ENCODE data around the gene PCIF1.
"Not testable (repeated sequence)": the region's sequence is repeated elsewhere in the genome, so short reads cannot be mapped to it uniquely, and the experiment has no call there.

The PCIF1 gene

DNA sequence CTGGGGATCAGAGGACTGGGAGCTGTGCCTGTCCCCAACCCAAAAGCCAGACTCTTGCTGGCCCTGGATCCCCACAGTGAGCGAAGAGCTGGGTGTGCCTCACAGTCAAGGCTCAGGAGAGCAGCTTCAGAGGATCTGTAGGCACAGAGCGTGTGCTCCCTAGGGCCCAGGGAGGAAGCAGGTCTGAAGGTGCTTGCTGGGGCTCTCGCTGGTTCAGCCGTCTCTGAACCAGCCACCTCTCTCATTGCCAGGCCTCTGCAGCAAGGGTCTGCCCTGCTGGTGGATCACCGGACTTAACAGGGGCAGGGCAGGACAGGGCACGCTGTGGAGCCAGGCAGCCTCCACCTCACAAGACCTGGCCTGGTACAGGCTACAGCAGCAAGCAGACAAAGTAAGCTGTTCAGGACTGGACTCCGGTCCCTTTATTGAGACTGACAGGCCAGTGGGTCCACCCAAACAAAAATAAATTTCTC is 13.8 kb downstream of the PCIF1 start:
- DNase-seq: no peak

DNA sequence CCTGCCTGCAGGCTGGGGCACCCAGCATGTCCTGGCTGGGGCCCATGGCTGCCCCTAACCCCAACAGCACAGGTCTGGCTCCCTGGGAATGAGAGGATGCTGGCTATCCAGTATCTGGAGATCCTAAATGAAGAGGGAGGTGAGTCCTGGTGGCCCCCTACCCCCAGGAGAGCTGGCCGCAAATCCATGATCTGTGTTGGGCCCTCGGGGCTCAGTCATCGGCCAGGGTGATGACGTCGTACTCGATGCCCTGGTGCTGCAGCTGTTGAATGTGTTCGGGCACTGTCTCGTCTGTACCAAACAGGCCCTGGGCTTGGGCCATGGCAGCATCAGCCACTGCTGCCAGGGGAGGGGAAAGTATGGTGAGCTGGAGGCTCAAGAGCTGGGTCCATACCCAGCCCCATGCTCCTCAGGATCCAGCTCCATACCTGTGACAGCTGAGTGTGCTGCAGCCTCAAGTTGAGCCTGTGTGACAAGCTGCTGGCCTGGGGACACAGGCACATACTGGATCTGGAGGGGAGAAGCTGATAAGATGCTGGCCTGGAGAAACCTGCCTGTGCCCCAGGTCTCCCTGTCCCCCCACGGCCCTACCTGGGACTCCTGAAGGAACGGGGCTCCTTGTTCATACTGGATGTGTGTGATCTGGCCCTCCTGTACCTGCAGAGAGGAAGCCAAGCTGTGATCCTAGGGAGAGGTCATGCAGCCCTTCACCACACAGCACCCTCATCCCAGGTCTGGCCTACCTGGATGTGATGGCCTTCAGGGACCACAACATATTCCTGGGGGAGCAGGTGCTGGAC is 14.5 kb downstream of the PCIF1 start:
- no peak for DNase-seq

DNA sequence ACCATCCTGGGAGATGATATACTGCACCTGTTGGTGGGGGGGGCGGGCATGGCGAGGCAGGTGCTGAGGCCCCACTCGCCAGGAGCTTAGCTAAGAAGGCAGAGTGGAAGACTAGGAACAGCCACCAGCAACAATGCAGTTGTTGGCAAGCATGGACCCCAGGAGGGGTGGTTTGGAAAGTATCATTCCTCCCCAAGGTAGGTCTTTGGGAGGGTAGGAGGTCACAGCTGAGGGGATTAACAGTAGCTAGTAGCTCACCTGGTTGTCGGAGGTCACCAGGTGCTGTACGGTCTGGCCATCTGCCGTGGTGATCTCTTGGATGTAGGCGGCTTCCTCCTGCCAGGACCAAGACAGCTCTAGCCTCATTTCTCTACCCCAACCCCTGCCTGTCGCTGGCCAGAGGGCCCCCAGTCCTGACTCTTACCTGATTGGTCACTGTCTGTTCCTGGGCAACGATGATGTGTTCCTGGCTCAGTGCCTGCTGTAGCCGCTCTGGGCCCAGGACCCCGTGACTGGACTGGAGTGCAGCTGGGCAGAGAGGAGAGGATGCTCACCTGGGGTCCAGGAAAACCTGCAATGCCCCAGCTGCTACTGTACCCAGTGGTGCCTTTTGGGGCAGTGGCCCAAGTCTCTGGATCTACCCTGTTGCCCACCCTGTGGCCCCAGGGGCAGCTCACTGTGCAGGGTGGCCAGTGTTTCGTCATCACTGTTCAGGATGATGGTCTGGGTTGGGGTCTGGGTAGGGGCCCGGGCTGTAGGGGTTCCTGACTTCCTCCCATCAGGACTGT is 15.3 kb downstream of the PCIF1 start:
- no peak for DNase-seq

DNA sequence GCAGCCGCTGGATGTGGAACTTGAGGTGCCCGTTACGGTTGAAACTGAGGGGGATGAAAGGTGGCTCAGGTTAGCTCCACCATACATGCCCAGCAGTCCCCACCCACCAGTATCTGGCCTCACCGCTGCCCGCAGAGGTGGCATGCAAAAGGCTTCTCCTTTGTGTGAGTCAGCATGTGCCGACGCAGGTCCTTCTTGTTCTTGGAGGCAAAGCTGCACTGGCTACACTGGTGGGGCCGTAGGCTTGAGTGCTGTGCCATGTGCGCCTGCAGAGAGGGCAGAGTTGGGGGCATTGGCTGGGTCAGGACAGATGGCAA is 15.8 kb downstream of the PCIF1 start:
- DNase-seq: no peak

DNA sequence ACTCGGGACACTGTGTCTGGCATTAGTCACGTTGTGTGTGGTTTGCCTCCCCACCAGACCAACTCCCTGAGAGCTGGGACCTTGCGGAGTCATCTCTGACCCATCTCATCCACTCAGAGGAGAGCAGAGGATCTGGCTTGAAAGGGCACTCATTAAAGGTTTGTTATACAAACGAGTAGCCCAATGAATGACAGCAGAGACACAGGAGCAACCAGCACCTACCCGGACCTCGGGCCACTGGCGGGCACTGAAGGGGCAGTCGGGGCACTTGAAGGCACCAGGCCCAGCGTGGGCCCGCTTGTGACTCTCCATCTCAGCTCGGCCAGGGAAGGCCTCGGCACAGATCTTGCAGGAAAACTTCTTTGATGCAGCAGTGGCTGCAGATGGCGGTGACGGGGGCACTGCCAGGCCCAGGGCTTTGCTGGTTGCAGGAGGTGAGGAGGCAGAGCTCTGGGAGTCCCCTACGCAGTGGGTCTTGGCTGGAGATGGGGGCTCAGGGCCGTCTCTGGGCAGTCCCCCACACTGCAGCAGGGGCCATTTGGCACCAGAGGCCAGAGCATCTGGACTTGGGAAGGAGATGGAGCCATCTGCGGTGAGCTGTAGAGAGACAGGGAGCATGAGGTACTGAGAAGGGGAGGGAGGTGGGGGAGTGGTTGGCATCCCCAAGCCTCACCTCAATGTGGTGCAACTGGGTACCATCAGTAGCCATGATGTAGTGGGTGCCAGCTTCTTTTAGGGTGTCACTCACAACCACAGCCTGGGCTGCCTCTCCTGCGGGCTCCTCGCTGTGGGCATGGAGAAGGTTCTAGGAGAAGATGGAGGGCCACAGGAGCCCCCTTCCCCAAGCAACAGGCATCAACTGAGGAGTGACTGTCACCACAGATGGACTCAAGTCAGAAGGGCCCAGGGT is 17.7 kb downstream of the PCIF1 start:
- DNase-seq: no peak

DNA sequence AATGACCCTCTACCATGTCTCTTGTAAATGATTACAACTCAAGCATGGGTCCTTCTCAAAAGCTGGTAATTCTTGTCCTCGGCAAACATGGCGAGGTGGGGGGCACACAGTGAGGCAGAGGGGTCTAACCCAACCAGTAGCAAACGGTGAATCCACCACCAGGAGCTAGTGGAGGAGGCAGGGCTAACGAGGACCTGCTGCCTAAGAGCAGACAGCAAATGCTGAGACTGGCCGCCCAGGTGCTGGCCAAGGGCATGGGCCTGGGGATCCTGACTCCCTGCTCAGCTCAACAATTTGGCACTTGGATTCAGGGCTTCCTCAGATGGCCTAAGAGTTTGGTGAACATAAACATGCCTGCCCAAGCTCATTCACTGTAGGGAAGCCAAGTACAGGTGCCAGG is 18.4 kb downstream of the PCIF1 start:
- DNase-seq: no peak

DNA sequence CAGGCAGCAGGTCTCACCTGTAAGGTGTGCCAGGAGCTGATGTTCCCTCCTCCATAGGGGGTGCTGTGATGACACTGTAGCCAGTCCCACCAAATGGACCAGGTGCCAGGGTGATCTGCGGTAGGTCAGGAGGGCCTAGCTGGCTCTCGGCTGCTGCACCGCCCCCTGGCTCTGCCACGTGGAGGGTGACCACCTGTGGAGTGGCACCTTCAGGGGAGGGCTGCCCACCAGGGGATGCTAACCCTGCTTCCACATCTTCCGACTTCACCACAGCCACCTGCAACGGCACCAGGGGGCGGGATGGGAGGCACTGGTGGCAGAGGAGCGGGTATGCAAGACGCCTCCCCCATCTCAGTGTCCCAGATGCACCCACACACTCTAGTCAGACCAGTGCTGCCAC is 19.2 kb downstream of the PCIF1 start:
- no peak for DNase-seq

DNA sequence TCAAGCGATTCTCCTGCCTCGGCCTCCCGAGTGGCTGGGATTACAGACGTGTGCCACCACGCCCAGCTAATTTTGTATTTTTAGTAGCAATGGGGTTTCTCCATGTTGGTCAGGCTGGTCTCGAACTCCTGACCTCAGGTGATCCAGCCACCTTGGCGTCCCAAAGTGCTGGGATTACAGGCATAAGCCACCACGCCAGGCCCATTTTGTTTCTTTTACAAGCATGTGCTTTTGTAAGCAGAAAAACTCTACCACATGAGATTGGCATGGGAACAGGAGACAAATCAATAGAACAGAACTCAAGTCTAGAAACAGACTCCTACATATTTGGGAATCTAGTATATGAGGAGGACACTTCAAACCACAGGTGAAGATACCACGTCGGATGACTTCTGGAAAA is 21.8 kb downstream of the PCIF1 start:
- not testable (repeated sequence) for DNase-seq

DNA sequence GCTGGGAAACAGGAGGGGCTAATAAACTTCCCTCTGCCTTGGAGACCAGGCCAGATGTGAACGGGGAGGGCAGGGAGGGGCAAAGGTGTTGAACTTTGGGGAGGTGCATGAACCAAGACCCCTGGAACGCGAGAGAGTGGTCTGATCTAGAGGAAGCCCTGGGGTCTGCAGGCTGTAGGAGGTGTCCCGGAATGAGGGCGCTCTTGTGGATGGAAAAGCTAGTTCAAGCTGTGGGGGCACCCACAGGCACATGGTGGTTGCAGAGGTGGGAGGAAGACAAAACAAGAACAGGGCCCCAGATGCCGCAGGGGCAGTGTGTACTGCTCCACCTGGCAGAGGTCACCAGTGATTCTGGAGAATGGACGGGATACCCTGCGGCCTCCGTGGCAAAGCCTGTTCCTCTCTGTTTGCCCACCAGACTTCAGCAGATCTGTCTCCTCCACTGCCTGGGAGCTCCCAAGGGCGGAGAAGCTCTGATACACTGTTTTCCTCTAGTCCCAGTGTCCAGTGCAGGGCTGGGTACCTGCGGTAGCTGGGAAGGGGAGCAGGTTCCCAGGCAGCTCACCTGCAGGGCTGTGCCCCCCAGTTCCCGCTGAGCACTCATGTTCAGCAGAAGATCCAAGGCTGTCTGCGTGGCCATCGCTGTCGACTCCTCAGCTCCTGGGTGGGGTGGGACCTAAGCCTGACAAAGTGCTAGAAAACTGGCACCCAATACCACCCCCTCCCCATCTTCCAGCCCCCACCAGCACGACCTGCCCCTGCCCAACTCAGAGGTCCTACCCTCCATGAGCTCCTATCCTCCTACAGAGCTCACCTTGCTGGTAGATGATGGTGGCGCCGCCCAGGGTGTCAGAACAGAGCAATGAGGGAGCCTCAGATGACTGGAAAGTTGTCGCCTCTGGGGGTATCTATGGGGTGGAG is 22.8 kb downstream of the PCIF1 start:
- no peak for DNase-seq

DNA sequence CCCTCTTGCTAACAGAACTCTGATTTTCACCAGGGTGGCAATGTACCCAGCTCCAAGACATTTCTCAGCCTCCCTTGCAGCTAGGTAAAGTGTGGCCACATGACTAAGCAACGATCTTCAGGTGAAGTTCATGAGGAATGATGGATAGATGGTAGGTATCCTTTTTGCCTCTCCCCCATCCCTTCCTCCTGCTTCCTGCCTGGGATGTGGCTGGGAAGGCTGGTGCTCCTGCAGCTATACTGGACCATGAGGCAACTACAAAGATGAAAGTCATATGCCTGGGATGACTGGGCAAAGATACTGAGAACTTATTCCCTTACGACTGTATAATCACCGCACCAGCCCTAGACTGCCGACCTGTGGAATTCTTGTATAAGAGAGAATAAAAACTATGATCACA is 24.1 kb downstream of the PCIF1 start:
- DNase-seq: no peak

DNA sequence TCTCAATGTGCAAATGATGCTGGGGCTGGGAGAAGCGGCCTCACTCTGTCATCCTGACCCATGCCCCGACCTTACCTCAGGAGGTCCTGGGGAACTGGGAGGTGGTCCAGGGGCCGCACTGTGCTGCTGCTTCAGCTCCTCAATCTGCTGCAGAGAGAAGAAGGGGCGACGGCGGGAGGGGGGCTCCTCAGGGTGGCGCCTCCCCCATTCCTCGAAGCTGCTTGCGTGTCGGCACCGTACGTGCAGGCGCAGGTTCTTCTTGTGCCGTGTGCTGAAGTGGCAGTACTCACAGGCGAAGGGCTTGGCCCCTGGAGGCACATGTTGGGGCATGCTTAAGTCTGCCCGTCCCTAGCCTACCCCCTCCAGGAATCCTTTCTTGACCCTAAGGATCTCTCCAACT is 24.6 kb downstream of the PCIF1 start:
- DNase-seq: no peak

DNA sequence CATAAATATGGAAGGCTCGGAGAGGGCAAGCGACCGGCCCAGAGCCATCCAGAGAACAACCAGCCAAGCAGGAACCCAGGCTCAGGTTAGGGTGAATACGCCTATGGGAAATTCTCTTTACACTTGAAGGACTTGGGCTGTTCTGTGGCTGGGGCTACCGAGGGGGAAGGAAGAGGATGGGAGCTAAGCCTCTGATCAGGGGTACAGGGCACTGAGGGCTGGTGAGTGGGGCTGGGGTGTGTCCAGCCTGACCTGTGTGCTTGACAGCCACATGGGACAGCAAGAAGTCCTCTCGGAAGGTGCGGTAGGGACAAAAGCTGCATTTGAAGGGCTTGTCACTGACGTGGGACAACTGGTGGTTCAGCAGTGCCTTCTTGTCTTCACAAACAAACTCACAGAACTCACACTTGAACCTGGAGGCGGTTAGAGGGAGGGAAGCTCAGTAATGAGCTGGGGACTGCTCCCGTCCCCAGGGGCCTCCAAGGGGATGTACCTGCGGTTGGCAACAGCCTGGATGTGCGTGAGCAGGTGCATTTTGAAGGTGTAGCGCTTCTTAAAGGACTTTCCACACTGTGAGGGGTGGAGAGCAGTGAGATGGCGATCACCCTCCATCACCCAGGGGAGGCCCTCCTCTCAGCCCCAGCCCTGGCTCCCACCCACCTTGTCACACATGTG is 25.6 kb downstream of the PCIF1 start:
- DNase-seq: no peak

DNA sequence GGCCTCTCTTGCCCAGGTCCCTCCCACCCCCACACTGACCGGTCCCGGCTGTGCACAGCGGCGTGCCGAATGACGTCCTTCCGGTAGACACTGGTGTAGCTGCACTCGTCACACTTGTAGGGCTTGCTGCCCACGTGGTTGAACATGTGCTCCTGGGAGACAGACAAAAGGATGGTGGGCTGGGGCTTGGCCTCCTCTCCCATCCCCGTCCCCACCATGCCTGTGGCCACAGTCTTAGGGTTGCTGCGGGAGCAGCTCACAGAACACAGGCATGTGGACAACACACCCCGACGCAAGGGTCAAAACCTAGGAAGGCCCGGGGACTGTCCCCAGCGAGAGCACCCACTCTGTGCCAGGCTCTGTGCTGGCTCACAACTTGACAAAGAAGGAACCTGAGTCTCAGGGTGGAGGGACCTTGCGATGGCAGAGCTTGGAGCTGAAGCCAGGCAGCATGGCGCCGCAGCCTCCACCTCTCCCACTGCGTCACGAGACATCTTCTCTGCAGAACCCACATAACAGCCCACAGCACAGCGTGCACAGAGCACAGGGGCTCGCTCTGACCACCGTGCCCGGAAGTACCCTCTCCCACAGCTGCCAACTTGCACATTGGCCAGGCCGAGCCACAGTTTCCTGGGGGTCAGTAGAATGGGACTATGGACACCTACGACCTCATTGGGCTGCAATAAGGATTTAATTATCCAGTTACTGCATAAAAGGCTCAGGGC is 27.7 kb downstream of the PCIF1 start:
- no peak for DNase-seq

DNA sequence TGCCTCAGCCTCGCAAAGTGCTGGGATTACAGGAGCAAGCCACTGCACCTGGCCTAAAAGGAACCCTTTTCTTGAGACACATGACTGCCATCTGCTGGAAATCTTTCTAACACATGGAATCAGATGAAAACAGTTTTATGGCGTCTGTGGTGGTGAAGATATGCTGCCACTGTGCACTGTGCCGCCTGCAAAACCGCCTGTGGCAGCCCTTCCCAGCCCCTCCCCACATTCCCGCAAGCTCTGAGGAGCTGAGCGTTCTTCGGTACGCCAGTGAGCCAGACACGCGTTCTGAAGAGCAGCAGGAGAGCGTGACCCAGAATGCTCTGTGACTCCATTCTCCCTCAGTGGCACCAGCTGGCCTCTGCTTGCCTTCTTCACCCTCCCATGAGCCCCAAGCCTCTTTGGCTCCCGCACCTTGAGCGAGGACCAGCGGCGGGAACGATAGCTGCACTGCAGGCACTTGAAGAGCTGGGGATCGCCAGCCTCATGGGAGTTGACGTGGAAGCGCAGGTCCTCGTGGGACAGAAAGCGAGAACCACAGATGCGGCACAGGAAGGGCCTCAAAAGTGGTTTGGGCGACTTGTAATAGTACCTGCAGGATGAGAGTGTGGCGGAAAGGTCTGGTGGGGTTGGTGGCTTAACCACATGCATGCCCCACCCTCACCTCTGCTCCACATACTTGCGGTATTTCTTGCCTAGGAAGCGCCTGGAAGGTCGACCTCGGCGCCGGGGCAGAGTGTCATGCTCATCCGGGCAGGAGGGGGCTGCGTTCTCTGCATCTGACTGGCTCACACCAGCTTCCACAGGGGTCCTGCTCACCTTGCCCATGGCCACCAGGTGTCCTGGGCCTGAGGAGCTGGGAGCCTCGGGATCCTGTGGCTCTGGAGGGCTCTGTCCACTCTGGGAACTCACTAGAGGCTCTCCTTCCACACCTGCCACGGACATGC is 28.8 kb downstream of the PCIF1 start:
- DNase-seq: no peak

DNA sequence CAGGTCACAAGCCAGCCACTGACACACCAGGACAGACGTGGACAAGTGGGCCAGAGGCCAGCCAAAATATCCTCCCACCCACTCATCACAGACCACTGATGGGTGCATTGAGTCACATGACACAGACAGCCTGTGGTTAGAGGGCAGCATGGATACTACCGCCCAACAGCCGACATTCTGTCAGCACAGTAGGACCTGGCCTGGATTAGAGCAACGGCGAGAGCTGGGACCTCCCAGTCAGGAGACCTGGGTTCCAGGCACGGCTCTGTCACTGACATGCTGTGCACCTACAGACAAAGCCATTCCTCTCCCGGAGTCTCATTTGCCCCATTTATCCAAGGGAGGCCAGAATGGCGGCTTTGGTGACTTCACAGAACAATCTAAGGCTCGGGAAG is 29.5 kb downstream of the PCIF1 start:
- no peak for DNase-seq

DNA sequence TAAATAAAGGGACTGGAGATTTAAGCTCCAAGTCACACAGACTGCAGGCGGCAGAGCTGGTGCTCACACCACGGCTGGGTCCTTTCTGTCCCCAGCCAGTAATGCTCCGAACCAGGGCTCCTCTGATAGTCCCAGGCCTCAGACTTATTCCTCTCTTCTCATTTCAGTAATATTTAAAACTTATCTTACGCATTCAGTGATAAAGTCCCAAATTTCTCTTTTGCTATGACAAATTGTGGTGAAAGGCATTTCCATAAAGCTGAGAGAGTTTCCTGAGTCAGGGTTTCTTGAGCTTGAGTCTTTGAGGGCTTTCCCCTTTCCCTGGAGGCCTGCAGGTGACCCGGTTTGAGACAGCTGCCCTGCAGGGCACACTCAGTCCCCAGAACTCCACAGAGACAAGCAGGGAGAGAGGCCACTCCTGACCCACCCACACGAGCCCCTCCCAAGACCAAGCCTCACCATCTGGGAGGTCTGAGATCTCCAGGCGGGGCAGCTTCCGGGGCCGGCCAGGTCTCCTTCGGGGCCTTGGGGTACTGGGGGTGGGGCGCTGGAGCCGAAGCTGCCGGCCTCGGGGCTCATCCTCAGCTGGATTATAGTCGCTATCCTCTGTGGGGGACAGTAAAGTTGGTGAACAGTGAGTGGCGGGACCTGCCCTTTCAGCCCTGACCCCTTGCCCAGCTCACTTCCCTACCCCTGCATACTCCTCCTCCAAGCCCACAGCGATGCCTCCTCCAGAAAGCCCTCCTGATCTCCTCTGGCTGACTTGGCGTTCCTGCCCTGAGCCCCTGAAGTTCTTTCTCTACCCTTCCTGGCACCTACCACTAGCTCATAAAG is 30.9 kb downstream of the PCIF1 start:
- no peak for DNase-seq

DNA sequence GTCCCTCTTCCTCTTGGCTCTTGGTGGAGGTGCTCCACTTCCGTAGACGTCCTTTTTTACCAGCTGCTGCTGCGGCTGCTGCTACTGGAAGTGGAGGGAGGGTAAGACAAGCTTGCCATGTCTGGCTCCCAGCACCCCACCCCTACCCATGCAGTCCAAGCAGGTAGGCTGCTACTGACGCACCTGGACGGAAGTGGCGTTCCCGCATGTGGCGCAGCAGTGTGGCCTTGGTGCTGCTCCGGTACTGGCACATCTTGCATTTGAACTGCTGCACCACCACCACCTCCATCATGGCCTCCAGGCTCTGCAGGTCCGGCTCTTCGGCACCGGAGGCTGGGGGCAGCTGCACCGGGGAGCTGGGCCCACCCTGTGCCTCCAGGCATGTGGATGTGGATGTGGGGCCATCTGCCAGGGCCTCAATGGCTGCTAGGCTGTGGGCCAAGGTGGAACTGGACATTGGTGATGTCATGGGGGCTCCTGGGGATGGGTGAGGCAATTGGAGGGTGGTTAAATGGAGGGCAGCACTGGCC is 33.1 kb downstream of the PCIF1 start:
- DNase-seq: no peak

DNA sequence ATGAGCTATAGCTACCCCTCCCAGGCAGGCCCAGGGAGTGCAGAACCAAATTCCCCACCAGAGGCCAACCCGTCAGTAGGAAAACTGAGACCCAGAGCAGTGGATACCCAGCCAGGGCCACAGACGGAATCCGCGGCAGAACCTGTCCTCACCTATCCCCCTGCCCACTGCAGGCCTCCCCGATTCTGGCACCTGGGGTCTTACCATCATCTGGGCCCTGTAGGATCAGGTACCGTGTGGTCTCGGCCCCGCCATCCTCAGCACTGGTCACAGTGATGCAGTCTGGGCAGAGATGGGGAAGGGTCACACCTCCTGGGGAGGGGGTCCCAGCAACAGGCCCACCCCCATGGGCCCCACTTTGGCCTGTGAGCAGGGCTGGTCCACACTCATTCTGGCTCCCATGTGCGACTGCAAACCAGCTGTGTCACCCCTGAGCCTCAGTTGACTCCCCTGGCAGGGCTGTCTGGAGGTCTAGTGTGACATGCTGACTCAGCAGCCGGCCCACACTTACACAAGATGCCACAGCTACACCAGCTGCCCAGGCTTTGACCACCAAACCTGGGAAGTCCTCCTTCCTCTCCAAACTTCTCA is 33.7 kb downstream of the PCIF1 start:
- DNase-seq: no peak

Measured in activated CD8-positive, alpha-beta memory T cell treated with anti-CD3 and anti-CD28 coated beads for 24 hours (primary cell).